Measurements from ENCODE around the gene PLCB1.
"Not testable (repeated sequence)": the region's sequence is repeated elsewhere in the genome, so short reads cannot be mapped to it uniquely, and the experiment has no call there.

The PLCB1 gene

GRCh38 chr20:8152847-8153246 lies 20.8 kb downstream of the PLCB1 start:
- no peak for DNase-seq (ENCODE audit: low spot score)
- no peak for TF ChIP-seq CTCF (IDR thresholded peaks at IDR 0.05; ENCODE audit: extremely low read depth, missing control alignments)

GRCh38 chr20:8153281-8153908 lies 21.3 kb downstream of the PLCB1 start:
- no peak for TF ChIP-seq CTCF (IDR thresholded peaks at IDR 0.05; ENCODE audit: extremely low read depth, missing control alignments)
- no peak for DNase-seq (ENCODE audit: low spot score)

- no peak for DNase-seq (ENCODE audit: low spot score)
- no peak for TF ChIP-seq CTCF (IDR thresholded peaks at IDR 0.05; ENCODE audit: extremely low read depth, missing control alignments)
Observed at GRCh38 chr20:8154638-8155037, 22.6 kb downstream of the PLCB1 start.

GRCh38 chr20:8155229-8155628 lies 23.2 kb downstream of the PLCB1 start:
- no peak for DNase-seq (ENCODE audit: low spot score)
- no peak for TF ChIP-seq CTCF (IDR thresholded peaks at IDR 0.05; ENCODE audit: extremely low read depth, missing control alignments)

- no peak for TF ChIP-seq CTCF (IDR thresholded peaks at IDR 0.05; ENCODE audit: extremely low read depth, missing control alignments)
- no peak for DNase-seq (ENCODE audit: low spot score)
Observed at GRCh38 chr20:8155812-8156211, 23.7 kb downstream of the PLCB1 start.

- TF ChIP-seq CTCF (IDR thresholded peaks at IDR 0.05; ENCODE audit: extremely low read depth, missing control alignments): no peak
- DNase-seq (ENCODE audit: low spot score): no peak
Observed at GRCh38 chr20:8156235-8157079, 24.4 kb downstream of the PLCB1 start.

GRCh38 chr20:8159217-8159616 lies 27.2 kb downstream of the PLCB1 start:
- not testable (repeated sequence) for DNase-seq (ENCODE audit: low spot score)

Data from GM20000 (cell line).